ENCODE data around the gene BCL2L12. TPM values are rescaled to one million over a fixed set of nuclear protein-coding genes. Genes with fewer than 3 reads are reported as not detected.

BCL2L12 gene
- total and polyA plus RNA-seq, 2 donors (not counting 3 experiments of a cell fraction or from before 2014, with no cell fraction given), result 49.8 to 58.5 TPM

- peaks cover 20 to 73% of the 10 kb centered on the region in 2 experiments for H3K36me3 ChIP-seq (ENCODE audit: control insufficient read depth in 2 of 2, extremely low read depth in 1 of 2, insufficient read depth in 2 of 2, low read length in 2 of 2)
- H4K20me1 ChIP-seq (replicated peaks; ENCODE audit: control insufficient read depth, extremely low read depth, insufficient read depth, low read length), result no peaks in the 10 kb centered on the region
- no peak for FAIRE-seq
- no peak overlapping the region for H3K4me2 ChIP-seq (ENCODE audit: insufficient read depth, low read length)
- CTCF ChIA-PET, result interaction anchor here (0.6 to 1.5 kb wide), 3 partner anchors 12 to 24 kb away, joined by 3 to 6 read pairs (median 4); no protein-coding TSS in a partner anchor
- POLR2A ChIA-PET, result no interaction called here
- H3K27ac ChIP-seq (ENCODE audit: insufficient read depth, low read depth, low read length), result no peak overlapping the region
- no peak overlapping the region for H3K4me3 ChIP-seq (replicated peaks in 1 of 3; ENCODE audit: insufficient read depth in 1 of 3, low read depth in 1 of 3, low read length in 3 of 3)
- no peaks in the 10 kb centered on the region for H3K9me1 ChIP-seq (replicated peaks; ENCODE audit: control insufficient read depth, extremely low read depth, insufficient read depth, low read length)
- no peak for DNase-seq (ENCODE audit: low read depth, low spot score)
- H3K9me3 ChIP-seq (replicated peaks; ENCODE audit: control insufficient read depth, insufficient read depth, low read length), result no peaks in the 10 kb centered on the region
- H3K4me1 ChIP-seq (ENCODE audit: control insufficient read depth, extremely low read depth, insufficient read depth, low read length), result no peaks in the 10 kb centered on the region
- no peak overlapping the region for H3K9ac ChIP-seq (replicated peaks; ENCODE audit: extremely low read depth, insufficient read depth, low read length)
- H3K79me2 ChIP-seq (ENCODE audit: control insufficient read depth, insufficient read depth, low read length), result no peaks in the 10 kb centered on the region
- intact Hi-C loops (cut with micrococcal nuclease), result no loop called here
- no peak overlapping the region for H2AFZ ChIP-seq (ENCODE audit: low read depth, low read length)
- dilution Hi-C loops (cut with MboI; ENCODE audit: extremely low pct_ligation_motif_present, low sequenced_read_pairs), result no loop called here
- TF ChIP-seq POLR2AphosphoS5 (IDR thresholded peaks at IDR 0.05; ENCODE audit: insufficient read depth, low read depth, low read length) (no peak), MAX (IDR thresholded peaks at IDR 0.05; ENCODE audit: insufficient read depth, insufficient read length) (no peak), JUN (IDR thresholded peaks at IDR 0.05; ENCODE audit: borderline replicate concordance, insufficient read depth, insufficient read length, low read depth) (no peak), EZH2 (IDR thresholded peaks at IDR 0.05; ENCODE audit: borderline replicate concordance, low read depth, low read length, severe bottlenecking) (no peak), FOS (IDR thresholded peaks at IDR 0.05; ENCODE audit: borderline replicate concordance, insufficient read depth, low read length) (no peak), GATA2 (IDR thresholded peaks at IDR 0.05; ENCODE audit: insufficient read depth, insufficient read length, low read depth, low read length) (no peak), POLR2A (IDR thresholded peaks at IDR 0.05; ENCODE audit: low read depth, low read length) (no peak), CTCF (IDR thresholded peaks at IDR 0.05; ENCODE audit: extremely low read depth in 1 of 2, insufficient read depth in 1 of 2, low read depth in 1 of 2, low read length in 2 of 2) (no peak), MYC (IDR thresholded peaks at IDR 0.05; ENCODE audit: low read depth, low read length) (no peak)
- no peaks in the 10 kb centered on the region for H3K27me3 ChIP-seq (ENCODE audit: control insufficient read depth in 2 of 2, insufficient read depth in 2 of 2, low read length in 2 of 2)
- no TSS peak for BruUV-seq (replicated peaks)
Observed at GRCh38 chr19:49657493-49658138, 8.1 kb upstream of the BCL2L12 start.

All from endothelial cell of umbilical vein (primary cell).